Pancreas (tissue), 10 donors: Measurements from ENCODE around the gene CDC16. TPM values are rescaled to one million over a fixed set of nuclear protein-coding genes. Genes with fewer than 3 reads are reported as not detected.

Source experiments
- ATAC-seq, 4 donors: fragments of 200-7000 bp; cut with Tn5 transposase; one replicate each; pipeline versions ENCODE4 v1.8.0 to v1.9.1; 2020; ENCODE audit warnings: mild to moderate bottlenecking in 4 of 4, moderate library complexity in 4 of 4
- DNase-seq, 6 donors: peaks; one replicate each; pipeline ENCODE4 v3.0.0-alpha.2; 2020
- FAIRE-seq: peaks from 2 replicates; lab custom pipeline; 2012; peaks lifted over from hg19 to GRCh38; lab: Jason Lieb, UNC
- H3K27ac ChIP-seq, 4 donors: fragments of 200-600 bp; sonication (generic); 1 replicate in 3 of 4; 2 replicates in 1 of 4; pipeline versions ENCODE4 v1.5.0 to v1.8.0; 2020
- H3K27me3 ChIP-seq, 4 donors: fragments of 200-600 bp; one replicate each; pipeline ENCODE4 v1.8.0; 2021
- H3K36me3 ChIP-seq, 3 donors: fragments of 200-600 bp; sonication (generic) in 1 of 3; one replicate each; pipeline versions ENCODE4 v1.5.0 to v1.8.0; 2020 to 2021
- H3K4me1 ChIP-seq, 3 donors: fragments of 200-600 bp; one replicate each; pipeline ENCODE4 v1.8.0; 2021
- H3K4me3 ChIP-seq, 4 donors: fragments of 200-600 bp; sonication (generic) in 2 of 4; one replicate each; pipeline versions ENCODE4 v1.5.0 to v1.8.0; 2020 to 2021
- H3K9me3 ChIP-seq, 4 donors: fragments of 200-600 bp; one replicate each; pipeline ENCODE4 v1.8.0; 2021
- CTCF ChIP-seq, 4 donors: fragments of 200-600 bp; sonication (generic) in 3 of 4; IDR thresholded peaks; one replicate each; pipeline versions ENCODE4 v1.5.0 to v1.8.0; 2021; ENCODE audit warnings: antibody characterized with exemption in 4 of 4
- WGBS, 2 donors: extraction: QIAGEN DNeasy Blood & Tissue Kit; methylation state at CpG; one replicate each; pipeline ENCODE4 v1.1.7; 2013; 5-methylcytosine and 5-hydroxymethylcytosine counted together
- intact Hi-C, 3 donors: fragments of 100-400 bp; cut with DNase I; formaldehyde crosslinking; loops; one replicate each; pipeline versions ENCODE4 v1.11.1 to v1.14.2; 2022
- polyA plus RNA-seq, 2 donors: library from polyadenylated mRNA; stranded (reverse); fragments of 200-250 nt; gene quantifications; one replicate each; pipeline ENCODE4 v1.2.3, GENCODE V29; 2013
- total RNA-seq, 6 donors: library from RNA; stranded (reverse); fragmentation: NEBNext Ultra II Directional in 4 of 6; extraction: Animal tissue kit (Norgen Biotek cat#: 25700) in 4 of 6; gene quantifications; one replicate each; pipeline versions ENCODE4 v1.2.1 to v1.2.4, GENCODE V29; 2021 to 2023
- donor health status: healthy with polysubstance abuse.
- donor health status: DM: no; HTN: no; CAD: no; lungs with moderate emphysema.
- donor health status: DM: no; HTN: no; CAD: no.
- donor health status: control.
- donor health status: control.
- donor health status: Bipolar disorder and iron deficiency.
- donor health status: DM: yes; HTN: yes; CAD: no.
- donor health status: DM: no; HTN: no; CAD: no.
- donor health status: DM: no; HTN: no; CAD: no.
- donor health status: DM: yes; HTN: yes; CAD: no.

CDC16 gene
- total and polyA plus RNA-seq, 8 donors, result 28.7 to 71.1 (median 31.9) TPM

GRCh38 chr13:114230117-114230516 lies 4.6 kb upstream of the CDC16 start:
- 49 to 59% methylated on average over 7 of the region's 7 CpGs for WGBS, 2 donors
- Histone ChIP-seq H3K4me3 (no peak overlapping the region), H3K36me3 (no peaks in the 10 kb centered on the region), H3K4me1 (peaks cover 5 to 12% (median 6%) of the 10 kb centered on the region in 3 donors), H3K27ac (no peak overlapping the region), H3K27me3 (no peaks in the 10 kb centered on the region), H3K9me3 (no peaks in the 10 kb centered on the region)
- no peak for ATAC-seq
- no peak for TF ChIP-seq CTCF (IDR thresholded peaks at IDR 0.05)
- intact Hi-C loops, result no loop called here
- DNase-seq, result peak in 1 of 6 donors; percentile 7
- FAIRE-seq, result no peak

- Histone ChIP-seq H3K27ac (no peak overlapping the region), H3K4me1 (peaks cover 5 to 12% (median 6%) of the 10 kb centered on the region in 3 donors), H3K27me3 (no peaks in the 10 kb centered on the region), H3K36me3 (no peaks in the 10 kb centered on the region), H3K9me3 (no peaks in the 10 kb centered on the region), H3K4me3 (no peak overlapping the region)
- whole genome bisulfite sequencing, 2 donors, result 26 to 29% methylated on average over 3 of the region's 3 CpGs
- FAIRE-seq, result no peak
- intact Hi-C loops, result no loop called here
- ATAC-seq, result no peak
- DNase-seq, result no peak
- no peak for TF ChIP-seq CTCF (IDR thresholded peaks at IDR 0.05)
Measured at GRCh38 chr13:114230575-114230974, 4.1 kb upstream of the CDC16 start.

- WGBS, 2 donors, result 71 to 73% methylated on average over 8 of the region's 8 CpGs
- H3K4me1 ChIP-seq, result peaks cover 5 to 11% (median 8%) of the 10 kb centered on the region in 3 donors
- H3K36me3 ChIP-seq, result peaks cover 0 to 3% (median 0%) of the 10 kb centered on the region in 3 donors
- intact Hi-C loops, result no loop called here
- no peaks in the 10 kb centered on the region for H3K9me3 ChIP-seq
- H3K27me3 ChIP-seq, result no peaks in the 10 kb centered on the region
- FAIRE-seq, result no peak
- no peak for ATAC-seq
- no peak overlapping the region for H3K4me3 ChIP-seq
- no peak overlapping the region for H3K27ac ChIP-seq
- TF ChIP-seq CTCF (IDR thresholded peaks at IDR 0.05), result no peak
- peak in 1 of 6 donors; percentile 6 for DNase-seq
Measured at GRCh38 chr13:114231886-114232285, 2.8 kb upstream of the CDC16 start.

GRCh38 chr13:114234266-114234644 lies 442 bp upstream of the CDC16 start:
- TF ChIP-seq CTCF (IDR thresholded peaks at IDR 0.05), result no peak
- Histone ChIP-seq H3K27me3 (no peaks in the 10 kb centered on the region), H3K36me3 (peaks cover 0 to 26% (median 1%) of the 10 kb centered on the region in 3 donors), H3K4me1 (peaks cover 5 to 10% (median 8%) of the 10 kb centered on the region in 3 donors), H3K4me3 (peak overlapping the region in 3 of 4 donors; percentile 85 to 95 (median 94)), H3K9me3 (no peaks in the 10 kb centered on the region), H3K27ac (peak overlapping the region; percentile 76 to 83 (median 80))
- intact Hi-C loops, result no loop called here
- FAIRE-seq (no peak), DNase-seq (no peak), ATAC-seq (no peak)
- WGBS, 2 donors, result 52 to 56% methylated on average over 4 of the region's 4 CpGs

- WGBS, 2 donors, result 1 to 4% methylated on average over 10 of the region's 10 CpGs
- Histone ChIP-seq H3K27ac (peak overlapping the region in 2 of 4 donors; percentile 77 to 82), H3K9me3 (no peaks in the 10 kb centered on the region), H3K4me1 (peaks cover 5 to 10% (median 8%) of the 10 kb centered on the region in 3 donors), H3K27me3 (no peaks in the 10 kb centered on the region), H3K36me3 (peaks cover 3 to 41% (median 15%) of the 10 kb centered on the region in 3 donors), H3K4me3 (peak overlapping the region; percentile 85 to 95 (median 94))
- ATAC-seq (peak in 1 of 4 donors; percentile 4), FAIRE-seq (no peak), DNase-seq (peak in 1 of 6 donors; percentile 28)
- intact Hi-C loops, result no loop called here
- TF ChIP-seq CTCF (IDR thresholded peaks at IDR 0.05), result no peak
Measured at GRCh38 chr13:114235697-114236096, 1.0 kb downstream of the CDC16 start.
